ENCODE measurements around the gene TMEM231.
"Not testable (repeated sequence)": the region's sequence is repeated elsewhere in the genome, so short reads cannot be mapped to it uniquely, and the experiment has no call there.

TMEM231 gene

GRCh38 chr16:75532142-75532765, 23.8 kb downstream of the TMEM231 start:
- DNase-seq (ENCODE audit: low read depth), result no peak

GRCh38 chr16:75529959-75530358, 26.1 kb downstream of the TMEM231 start:
- no peak for DNase-seq (ENCODE audit: low read depth)

GRCh38 chr16:75529056-75529905, 26.8 kb downstream of the TMEM231 start:
- no peak for DNase-seq (ENCODE audit: low read depth)

GRCh38 chr16:75527825-75528299, 28.2 kb downstream of the TMEM231 start:
- DNase-seq (ENCODE audit: low read depth), result no peak

GRCh38 chr16:75526032-75526790, 29.8 kb downstream of the TMEM231 start:
- no peak for DNase-seq (ENCODE audit: low read depth)

GRCh38 chr16:75519175-75519574, 36.9 kb downstream of the TMEM231 start:
- DNase-seq (ENCODE audit: low read depth), result no peak

- peak; percentile 20 for DNase-seq (ENCODE audit: low read depth)
Observed at GRCh38 chr16:75516189-75516966, 39.7 kb downstream of the TMEM231 start.

GRCh38 chr16:75514296-75514695, 41.8 kb downstream of the TMEM231 start:
- no peak for DNase-seq (ENCODE audit: low read depth)

GRCh38 chr16:75506574-75506973, 49.5 kb downstream of the TMEM231 start:
- peak; percentile 87 for DNase-seq (ENCODE audit: low read depth)

- no peak for DNase-seq (ENCODE audit: low read depth)
Observed at GRCh38 chr16:75506107-75506506, 49.9 kb downstream of the TMEM231 start.

GRCh38 chr16:75503801-75504200, 52.3 kb downstream of the TMEM231 start:
- DNase-seq (ENCODE audit: low read depth), result no peak

- no peak for DNase-seq (ENCODE audit: low read depth)
Observed at GRCh38 chr16:75502916-75503605, 53.0 kb downstream of the TMEM231 start.

- peak; percentile 62 for DNase-seq (ENCODE audit: low read depth)
Observed at GRCh38 chr16:75501820-75502219, 54.2 kb downstream of the TMEM231 start.

- no peak for DNase-seq (ENCODE audit: low read depth)
Observed at GRCh38 chr16:75501359-75501758, 54.7 kb downstream of the TMEM231 start.

- not testable (repeated sequence) for DNase-seq (ENCODE audit: low read depth)
Observed at GRCh38 chr16:75498605-75499322, 57.3 kb downstream of the TMEM231 start.

GRCh38 chr16:75497558-75497957, 58.5 kb downstream of the TMEM231 start:
- no peak for DNase-seq (ENCODE audit: low read depth)

GRCh38 chr16:75495076-75495674, 60.9 kb downstream of the TMEM231 start, which contains the start of gene CHST6:
Gene CHST6 (minus strand): TSS chr16:75495441. CDS start chr16:75479828, 15,613 bp downstream.
- peak; percentile 28 for DNase-seq (ENCODE audit: low read depth)

- DNase-seq (ENCODE audit: low read depth), result no peak
Observed at GRCh38 chr16:75494661-75495075, 61.4 kb downstream of the TMEM231 start.

- no peak for DNase-seq (ENCODE audit: low read depth)
Observed at GRCh38 chr16:75494184-75494583, 61.9 kb downstream of the TMEM231 start.

GRCh38 chr16:75491876-75492275, 64.2 kb downstream of the TMEM231 start:
- peak; percentile 60 for DNase-seq (ENCODE audit: low read depth)
